Stimulated activated CD4-positive, alpha-beta T cell treated with anti-CD3 and anti-CD28 coated beads, Interleukin-4, amount 100 ng/mL, for 4 hours (primary cell): ENCODE results near the gene PHACTR1.
A peak's percentile ranks its signal among the peaks of the same experiment; 100 is the strongest.

Experiments used
- DNase-seq, 2 experiments: peaks; one replicate each; pipeline ENCODE4 v3.0.0-alpha.2; 2020

PHACTR1 gene

GRCh38 chr6:12851123-12851695 is 134.6 kb downstream of the PHACTR1 start:
- DNase-seq = no peak

GRCh38 chr6:12861603-12862002 is 145.0 kb downstream of the PHACTR1 start:
- DNase-seq = no peak

GRCh38 chr6:12865117-12865516 is 148.6 kb downstream of the PHACTR1 start:
- no peak for DNase-seq

- no peak for DNase-seq
These were observed 149.2 kb downstream of the PHACTR1 start for GRCh38 chr6:12865671-12866181.

GRCh38 chr6:12866422-12867029 is 150.0 kb downstream of the PHACTR1 start:
- DNase-seq = no peak

- DNase-seq = no peak
These were observed 153.4 kb downstream of the PHACTR1 start for GRCh38 chr6:12869816-12870432.

- DNase-seq = no peak
These were observed 157.1 kb downstream of the PHACTR1 start for GRCh38 chr6:12873691-12874090.

GRCh38 chr6:12875051-12875450 is 158.5 kb downstream of the PHACTR1 start:
- no peak for DNase-seq

GRCh38 chr6:12878741-12879140 is 162.2 kb downstream of the PHACTR1 start:
- no peak for DNase-seq

GRCh38 chr6:12882761-12883290 is 166.3 kb downstream of the PHACTR1 start:
- no peak for DNase-seq

GRCh38 chr6:12884983-12885382 is 168.4 kb downstream of the PHACTR1 start:
- no peak for DNase-seq

GRCh38 chr6:12886961-12887775 is 170.6 kb downstream of the PHACTR1 start:
- DNase-seq = no peak

GRCh38 chr6:12890171-12890790 is 173.7 kb downstream of the PHACTR1 start:
- peak; percentile 2 to 9 for DNase-seq

GRCh38 chr6:12891595-12891994 is 175.0 kb downstream of the PHACTR1 start:
- DNase-seq = no peak

GRCh38 chr6:12892151-12892550 is 175.6 kb downstream of the PHACTR1 start:
- no peak for DNase-seq

- DNase-seq = no peak
These were observed 176.5 kb downstream of the PHACTR1 start for GRCh38 chr6:12893036-12893435.

- DNase-seq = no peak
These were observed 179.2 kb downstream of the PHACTR1 start for GRCh38 chr6:12895721-12896120.

- no peak for DNase-seq
These were observed 179.7 kb downstream of the PHACTR1 start for GRCh38 chr6:12896208-12896733.

- no peak for DNase-seq
These were observed 182.0 kb downstream of the PHACTR1 start for GRCh38 chr6:12898603-12899002.

GRCh38 chr6:12899046-12899833 is 182.7 kb downstream of the PHACTR1 start:
- no peak for DNase-seq

- no peak for DNase-seq
These were observed 186.7 kb downstream of the PHACTR1 start for GRCh38 chr6:12903246-12903645.

GRCh38 chr6:12909833-12910232 is 193.3 kb downstream of the PHACTR1 start:
- DNase-seq = no peak
